OCI-LY3 (cell line): ENCODE data around the gene KRTAP5-10.
"Not testable (repeated sequence)": the region's sequence is repeated elsewhere in the genome, so short reads cannot be mapped to it uniquely, and the experiment has no call there.

Experiments used
- H2AFZ ChIP-seq: fragments of 200-600, 300-600 bp; shearing (Covaris generic); 2 replicates; pipeline ENCODE4 v1.6.0; 2014; ENCODE audit warnings: antibody characterized with exemption, low read depth, low read length
- H3K27ac ChIP-seq: fragments of 200-600, 300-600 bp; sonication (generic); 2 replicates; pipeline ENCODE4 v1.5.1; 2014; ENCODE audit warnings: mild to moderate bottlenecking, low read length, moderate library complexity, mixed read lengths
- H3K27me3 ChIP-seq: fragments of 200-600, 300-600 bp; sonication (generic); 2 replicates; pipeline ENCODE4 v1.6.1; 2014; ENCODE audit warnings: low read depth, low read length, mixed read lengths
- H3K36me3 ChIP-seq: fragments of 200-600, 300-600 bp; sonication (generic); replicated peaks from 2 replicates; pipeline ENCODE3; 2014; ENCODE audit warnings: low read depth, low read length, mixed read lengths
- H3K4me1 ChIP-seq: fragments of 300-600, 200-600 bp; sonication (generic); 2 replicates; pipeline ENCODE4 v1.6.1; 2014; ENCODE audit warnings: low read length, mixed read lengths
- H3K4me2 ChIP-seq: fragments of 200-600, 300-600 bp; sonication (generic); 2 replicates; pipeline ENCODE4 v1.6.1; 2014; ENCODE audit warnings: low read length, mixed read lengths
- H3K4me3 ChIP-seq: fragments of 300-600, 200-600 bp; sonication (generic); 2 replicates; pipeline ENCODE4 v1.5.1; 2014; ENCODE audit warnings: antibody characterized with exemption, mild to moderate bottlenecking, low read length, moderate library complexity
- H3K79me2 ChIP-seq: fragments of 300-600, 200-600 bp; shearing (Covaris generic); 2 replicates; pipeline ENCODE4 v1.6.1; 2014; ENCODE audit warnings: mild to moderate bottlenecking, low read length, mixed read lengths
- H3K9ac ChIP-seq: fragments of 300-600, 200-600 bp; shearing (Covaris generic); 2 replicates; pipeline ENCODE4 v1.6.0; 2014; ENCODE audit warnings: mild to moderate bottlenecking, low read length, moderate library complexity
- H3K9me3 ChIP-seq: fragments of 200-600, 300-600 bp; shearing (Covaris generic); 2 replicates; pipeline ENCODE4 v1.6.1; 2014; ENCODE audit warnings: low read length, mixed read lengths; ENCODE audit not compliant: insufficient read depth
- H4K20me1 ChIP-seq: fragments of 200-600, 300-600 bp; sonication (generic); 2 replicates; pipeline ENCODE4 v1.6.1; 2016; ENCODE audit warnings: low read length, mixed read lengths; ENCODE audit not compliant: insufficient read depth
- TF ChIP-seq, protein P1 (sequence below): fragments of 200-600, 300-600 bp; sonication (generic); IDR thresholded peaks from 2 replicates; pipeline ENCODE4 v1.5.1; 2014; ENCODE audit warnings: antibody characterized with exemption, low read length, low read depth

KRTAP5-10 gene

DNA sequence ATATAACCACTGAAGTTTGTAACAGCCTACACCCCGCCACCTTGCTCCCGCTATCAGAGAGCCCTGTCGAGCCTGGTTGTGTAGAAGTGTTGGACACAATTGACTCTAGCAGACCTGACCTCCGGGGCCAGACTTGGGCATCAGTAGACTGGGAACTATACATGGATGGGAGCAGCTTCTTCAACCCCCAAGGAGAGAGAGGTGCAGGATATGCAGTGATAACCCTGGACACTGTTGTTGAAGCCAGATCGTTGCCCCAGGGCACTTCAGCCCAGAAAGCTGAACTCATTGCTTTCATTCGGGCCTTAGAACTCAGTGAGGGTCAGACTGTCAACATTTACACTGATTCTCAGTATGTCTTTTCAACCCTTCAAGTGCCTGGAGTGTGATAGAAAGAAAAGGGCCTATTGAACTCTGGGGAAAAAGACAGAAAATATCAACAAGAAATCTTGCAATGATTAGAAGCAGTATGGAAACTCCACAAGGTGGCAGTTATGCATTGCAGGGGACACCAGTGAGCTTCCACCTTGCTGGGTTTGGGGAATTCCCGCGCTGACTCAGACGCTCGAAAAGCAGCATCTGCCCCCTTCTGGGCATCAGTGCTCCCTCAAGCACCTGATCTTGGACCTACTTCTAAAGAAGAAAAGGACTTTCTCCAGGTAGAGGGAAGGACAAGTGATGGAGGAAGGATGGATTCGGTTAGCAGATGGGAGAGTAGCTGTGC is 23.6 kb downstream of the KRTAP5-10 start:
- not testable (repeated sequence) for H3K79me2 ChIP-seq, H3K27ac ChIP-seq, H4K20me1 ChIP-seq, H3K4me1 ChIP-seq, H3K4me2 ChIP-seq, H3K9me3 ChIP-seq, H2AFZ ChIP-seq, H3K9ac ChIP-seq, H3K27me3 ChIP-seq, H3K36me3 ChIP-seq, H3K4me3 ChIP-seq
- TF ChIP-seq, protein P1, sequence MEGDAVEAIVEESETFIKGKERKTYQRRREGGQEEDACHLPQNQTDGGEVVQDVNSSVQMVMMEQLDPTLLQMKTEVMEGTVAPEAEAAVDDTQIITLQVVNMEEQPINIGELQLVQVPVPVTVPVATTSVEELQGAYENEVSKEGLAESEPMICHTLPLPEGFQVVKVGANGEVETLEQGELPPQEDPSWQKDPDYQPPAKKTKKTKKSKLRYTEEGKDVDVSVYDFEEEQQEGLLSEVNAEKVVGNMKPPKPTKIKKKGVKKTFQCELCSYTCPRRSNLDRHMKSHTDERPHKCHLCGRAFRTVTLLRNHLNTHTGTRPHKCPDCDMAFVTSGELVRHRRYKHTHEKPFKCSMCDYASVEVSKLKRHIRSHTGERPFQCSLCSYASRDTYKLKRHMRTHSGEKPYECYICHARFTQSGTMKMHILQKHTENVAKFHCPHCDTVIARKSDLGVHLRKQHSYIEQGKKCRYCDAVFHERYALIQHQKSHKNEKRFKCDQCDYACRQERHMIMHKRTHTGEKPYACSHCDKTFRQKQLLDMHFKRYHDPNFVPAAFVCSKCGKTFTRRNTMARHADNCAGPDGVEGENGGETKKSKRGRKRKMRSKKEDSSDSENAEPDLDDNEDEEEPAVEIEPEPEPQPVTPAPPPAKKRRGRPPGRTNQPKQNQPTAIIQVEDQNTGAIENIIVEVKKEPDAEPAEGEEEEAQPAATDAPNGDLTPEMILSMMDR = peak; percentile 50

DNA sequence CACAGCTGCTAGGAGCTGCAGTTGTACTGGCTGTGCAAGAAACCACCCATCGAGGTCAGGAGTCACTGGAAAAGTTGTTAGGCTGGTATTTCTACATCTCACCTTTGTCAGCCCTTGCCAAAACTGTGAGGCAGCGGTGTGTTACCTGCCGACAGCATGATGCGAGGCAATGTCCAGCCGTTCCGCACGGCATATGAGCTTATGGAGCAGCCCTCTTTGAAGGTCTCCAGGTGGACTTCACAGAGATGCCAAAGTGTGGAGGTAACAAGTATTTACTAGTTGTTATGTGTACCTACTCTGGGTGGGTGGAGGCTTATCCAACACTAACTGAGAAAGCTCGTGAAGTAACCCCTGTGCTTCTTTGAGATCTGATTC is 24.2 kb downstream of the KRTAP5-10 start:
- not testable (repeated sequence) for H3K9ac ChIP-seq, H3K9me3 ChIP-seq, H3K36me3 ChIP-seq, H3K4me1 ChIP-seq, H3K27me3 ChIP-seq, H3K4me3 ChIP-seq, H3K79me2 ChIP-seq, H4K20me1 ChIP-seq, H3K27ac ChIP-seq, H2AFZ ChIP-seq, H3K4me2 ChIP-seq

DNA sequence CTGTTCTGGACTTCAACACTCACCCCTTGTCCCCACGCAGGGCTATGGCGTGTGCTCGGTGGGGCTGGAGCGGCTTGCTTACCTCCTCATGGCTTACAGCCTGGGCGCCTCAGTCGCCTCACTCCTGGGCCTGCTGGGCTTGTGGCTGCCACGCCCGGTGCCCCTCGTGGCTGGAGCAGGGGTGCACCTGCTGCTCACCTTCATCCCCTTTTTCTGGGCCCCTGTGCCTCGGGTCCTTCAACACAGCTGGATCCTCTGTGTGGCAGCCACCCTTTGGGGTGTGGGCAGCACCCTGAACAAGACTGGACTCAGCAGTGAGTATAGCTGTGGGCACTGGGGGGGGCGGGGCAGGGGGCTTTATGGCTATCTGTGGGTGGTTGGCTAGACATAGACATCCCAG is 37.9 kb downstream of the KRTAP5-10 start:
- H2AFZ ChIP-seq, H3K9me3 ChIP-seq, H3K27ac ChIP-seq, H3K4me1 ChIP-seq, H3K36me3 ChIP-seq, H3K27me3 ChIP-seq, H3K4me3 ChIP-seq, H3K9ac ChIP-seq, H3K79me2 ChIP-seq, H4K20me1 ChIP-seq: not testable (repeated sequence)
- peak overlapping the region; percentile 20; the same call in 1 of the 2 replicates for H3K4me2 ChIP-seq

DNA sequence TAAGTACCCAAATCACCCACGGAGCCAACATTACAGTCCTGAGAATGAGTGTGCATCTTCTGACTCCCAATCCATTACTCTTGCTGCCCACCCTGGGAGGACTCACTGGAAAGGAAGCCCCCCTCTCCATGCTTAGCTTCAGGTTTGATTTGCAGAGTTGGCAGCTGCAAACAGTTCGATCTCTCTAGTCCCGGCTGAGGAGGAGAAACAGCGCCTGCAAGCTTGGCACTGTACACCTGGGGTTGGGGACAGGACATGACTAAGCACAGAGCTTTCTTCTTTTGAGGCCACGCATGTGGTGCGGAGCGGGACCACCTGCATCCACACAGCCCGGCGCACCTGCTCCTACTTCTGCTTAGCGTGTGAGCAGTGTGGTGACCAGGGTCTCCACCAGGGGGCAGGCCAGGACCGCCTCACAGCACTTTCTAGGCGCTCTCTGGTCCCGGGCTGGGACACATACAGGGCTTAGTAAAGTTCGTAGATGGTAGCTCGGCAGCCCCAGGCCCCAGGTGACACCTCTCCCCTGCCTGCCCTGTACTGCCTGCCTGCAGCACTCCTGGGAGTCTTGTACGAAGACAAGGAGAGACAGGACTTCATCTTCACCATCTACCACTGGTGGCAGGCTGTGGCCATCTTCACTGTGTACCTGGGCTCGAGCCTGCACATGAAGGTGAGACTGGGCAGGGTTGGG is 39.6 kb downstream of the KRTAP5-10 start:
- H4K20me1 ChIP-seq, H3K9me3 ChIP-seq, H3K4me1 ChIP-seq, H3K36me3 ChIP-seq, H2AFZ ChIP-seq, H3K27ac ChIP-seq, H3K79me2 ChIP-seq, H3K4me3 ChIP-seq, H3K27me3 ChIP-seq, H3K9ac ChIP-seq: not testable (repeated sequence)
- H3K4me2 ChIP-seq = peak overlapping the region; percentile 22; the same call in 1 of the 2 replicates
- TF ChIP-seq, protein P1 = peak; percentile 26

DNA sequence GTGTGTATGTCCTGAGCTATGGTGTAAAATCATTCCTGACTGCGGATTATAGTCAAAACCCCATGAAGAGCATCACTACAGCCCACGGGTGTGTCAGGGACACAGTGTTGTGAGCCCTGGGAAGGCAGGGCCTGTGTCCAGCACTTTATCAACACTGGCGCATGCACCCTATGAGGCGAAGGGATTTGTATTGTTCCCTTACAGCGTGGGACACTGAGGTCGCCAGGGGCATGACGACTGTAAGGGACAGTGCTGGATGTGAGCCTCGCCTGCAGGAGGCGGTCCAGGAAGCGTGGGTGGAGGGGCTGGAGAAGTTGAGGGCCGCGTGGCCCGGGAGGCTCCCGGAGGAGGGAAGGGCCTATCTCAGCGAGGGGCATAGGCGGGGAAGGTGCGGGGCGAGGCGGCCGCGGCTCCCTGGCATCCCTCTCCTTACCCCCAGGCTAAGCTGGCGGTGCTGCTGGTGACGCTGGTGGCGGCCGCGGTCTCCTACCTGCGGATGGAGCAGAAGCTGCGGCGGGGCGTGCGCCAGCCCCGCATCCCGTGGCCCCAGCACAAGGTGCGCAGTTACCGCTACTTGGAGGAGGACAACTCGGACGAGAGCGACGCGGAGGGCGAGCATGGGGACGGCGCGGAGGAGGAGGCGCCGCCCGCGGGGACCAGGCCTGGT is 41.6 kb downstream of the KRTAP5-10 start:
- not testable (repeated sequence) for H3K4me1 ChIP-seq, H3K36me3 ChIP-seq, H4K20me1 ChIP-seq, H3K27me3 ChIP-seq, H3K9ac ChIP-seq, H3K9me3 ChIP-seq, H3K4me3 ChIP-seq, H3K27ac ChIP-seq, H3K4me2 ChIP-seq, H3K79me2 ChIP-seq, H2AFZ ChIP-seq

DNA sequence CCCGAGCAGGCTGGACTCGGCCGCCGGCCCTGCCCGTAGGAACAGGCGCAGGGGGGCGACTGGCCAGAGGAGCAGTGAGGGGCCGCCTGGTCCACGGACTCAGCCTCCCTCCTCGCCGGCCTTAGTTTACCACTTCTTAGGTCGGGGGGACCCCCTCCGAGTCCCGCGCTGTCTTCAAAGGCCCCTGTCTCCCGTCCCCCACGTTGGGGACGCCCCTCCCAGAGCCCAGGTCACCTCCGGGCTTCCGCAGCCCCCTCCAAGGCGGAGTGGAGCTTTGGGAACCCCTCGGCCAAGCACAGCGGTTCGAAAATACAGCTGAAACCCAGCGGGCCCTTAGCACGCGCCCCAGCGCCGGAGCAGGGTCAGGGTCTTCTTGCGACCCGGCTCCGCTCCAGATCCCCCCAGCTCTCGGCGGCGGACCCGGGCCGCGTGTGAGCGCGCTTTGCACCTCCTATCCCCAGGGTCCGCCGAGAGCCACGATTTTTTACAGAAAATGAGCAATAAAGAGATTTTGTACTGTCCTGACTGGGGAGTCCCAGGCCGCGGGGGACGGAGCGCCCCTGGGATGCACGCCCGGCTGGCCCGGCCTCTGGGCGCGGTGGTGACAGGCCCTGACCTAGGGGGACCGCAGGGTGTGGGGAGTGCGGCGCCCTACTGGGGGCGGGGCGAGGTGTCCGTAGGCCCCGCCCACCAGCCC is 42.3 kb downstream of the KRTAP5-10 start:
- H3K27me3 ChIP-seq, H3K27ac ChIP-seq, H3K9ac ChIP-seq, H3K4me1 ChIP-seq, H3K79me2 ChIP-seq, H2AFZ ChIP-seq, H3K4me2 ChIP-seq, H3K4me3 ChIP-seq, H3K36me3 ChIP-seq, H3K9me3 ChIP-seq, H4K20me1 ChIP-seq: not testable (repeated sequence)

DNA sequence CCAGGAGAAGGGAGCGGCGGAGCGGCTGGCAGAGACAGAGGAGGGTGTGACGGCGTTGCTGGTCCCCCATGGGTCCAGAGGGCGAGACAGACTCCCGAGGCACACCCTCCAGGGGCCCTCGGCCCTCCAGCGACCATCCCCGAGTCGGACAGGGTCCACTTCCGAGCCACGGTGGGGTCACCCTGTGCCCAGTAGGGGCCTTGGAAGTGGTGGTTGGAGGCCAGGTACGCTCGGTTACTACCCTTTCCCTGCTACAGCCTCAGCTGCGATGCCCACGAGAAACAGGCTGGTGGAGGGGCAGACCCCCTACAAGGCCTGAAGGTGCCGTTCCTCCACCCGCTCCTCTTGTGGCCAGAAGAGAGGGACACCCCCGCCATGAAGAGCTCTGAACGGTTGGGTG is 42.9 kb downstream of the KRTAP5-10 start:
- not testable (repeated sequence) for H3K4me2 ChIP-seq, H3K4me1 ChIP-seq, H3K36me3 ChIP-seq, H3K4me3 ChIP-seq, H3K27me3 ChIP-seq, H2AFZ ChIP-seq, H4K20me1 ChIP-seq, H3K9ac ChIP-seq, H3K27ac ChIP-seq, H3K9me3 ChIP-seq, H3K79me2 ChIP-seq
